GM21423 (cell line): ENCODE results near the gene DRD2.

Source experiments
- ATAC-seq: cut with Tn5 transposase; IDR thresholded peaks from one replicate; pipeline ENCODE4 v1.9.1; 2021; ENCODE audit warnings: mild to moderate bottlenecking, moderate library complexity; ENCODE audit not compliant: unreplicated experiment

DRD2 gene

GRCh38 chr11:113447621-113448315 is 27.4 kb downstream of the DRD2 start:
- ATAC-seq, result no peak

GRCh38 chr11:113446938-113447337 is 28.3 kb downstream of the DRD2 start:
- no peak for ATAC-seq

GRCh38 chr11:113446112-113446511 is 29.1 kb downstream of the DRD2 start:
- ATAC-seq, result no peak

DNA sequence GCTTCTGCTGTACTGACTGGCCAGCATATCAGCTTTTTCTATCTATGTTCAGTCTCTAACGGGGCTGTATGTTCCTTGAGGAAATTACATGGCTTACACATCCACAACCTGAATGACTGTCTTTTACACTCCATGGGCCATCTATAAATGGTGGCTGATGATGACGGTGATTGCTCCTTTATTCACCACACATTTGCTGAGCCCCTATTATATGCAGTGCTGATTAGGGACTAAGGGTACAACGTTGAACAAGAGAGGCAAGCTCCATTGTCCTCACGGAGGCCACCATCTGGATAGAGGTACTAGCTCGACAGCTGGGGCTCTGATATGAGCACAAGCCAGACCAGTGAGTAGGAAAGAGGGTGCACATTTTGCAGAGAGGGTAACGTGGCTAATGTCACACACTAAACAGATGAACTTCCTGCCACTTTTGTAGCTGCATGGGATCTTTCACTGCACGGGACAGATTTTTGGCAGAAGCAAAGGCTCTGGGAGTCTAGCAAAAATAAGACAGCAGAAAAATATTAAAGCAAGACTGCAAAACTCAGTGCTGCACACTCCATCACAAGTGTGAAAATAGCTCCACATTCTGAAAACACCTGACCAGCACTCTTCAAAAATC is 30.6 kb downstream of the DRD2 start:
- no peak for ATAC-seq

GRCh38 chr11:113440816-113441215 is 34.4 kb downstream of the DRD2 start:
- no peak for ATAC-seq

DNA sequence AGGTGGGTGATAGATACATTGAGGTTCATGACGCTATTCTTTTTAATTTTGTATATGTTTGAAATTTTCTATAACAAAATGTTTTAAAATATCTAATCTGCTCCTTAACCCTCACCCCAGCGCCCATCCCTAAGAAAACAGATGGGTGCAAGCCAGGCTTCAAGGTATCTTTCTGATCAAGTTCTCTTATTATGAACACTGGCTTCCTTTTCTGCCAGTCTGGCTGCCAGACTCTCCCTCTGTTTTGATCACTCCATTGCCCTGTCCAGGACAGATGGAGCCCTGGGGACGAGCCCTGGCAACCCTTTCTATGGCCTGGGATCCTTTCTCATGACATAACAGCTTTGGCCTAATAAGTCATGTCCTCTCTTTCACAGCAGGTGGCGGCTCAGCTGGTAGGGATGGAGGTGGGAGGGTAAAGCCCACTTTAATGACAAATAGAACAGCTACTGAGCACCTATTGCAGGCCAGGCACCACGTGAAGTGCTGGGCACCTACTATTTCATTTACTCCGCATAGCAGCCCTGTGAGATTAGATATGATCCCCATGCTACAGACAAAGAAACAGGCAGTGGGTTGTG is 38.4 kb downstream of the DRD2 start:
- no peak for ATAC-seq

GRCh38 chr11:113435190-113435968 is 39.8 kb downstream of the DRD2 start:
- ATAC-seq, result no peak

DNA sequence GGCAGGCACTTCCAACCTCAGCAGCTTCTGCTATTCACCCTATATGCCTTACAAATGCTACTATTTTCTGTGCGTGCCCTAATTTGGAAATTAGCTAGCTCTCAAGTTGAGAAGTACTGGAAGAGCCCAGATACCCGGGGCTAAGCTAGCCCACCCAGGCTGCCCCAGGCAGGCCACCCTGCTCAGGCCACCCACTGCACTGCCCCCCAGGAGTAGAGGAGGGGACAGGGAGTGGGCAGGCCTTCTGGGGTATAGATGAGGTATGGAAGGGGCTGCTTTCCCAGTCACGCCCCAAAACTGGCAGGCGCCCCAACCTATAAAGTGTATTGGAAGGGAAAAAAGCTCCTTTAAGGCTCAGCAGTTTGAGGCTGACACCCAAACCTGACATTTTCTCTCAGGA is 43.5 kb downstream of the DRD2 start:
- no peak for ATAC-seq

DNA sequence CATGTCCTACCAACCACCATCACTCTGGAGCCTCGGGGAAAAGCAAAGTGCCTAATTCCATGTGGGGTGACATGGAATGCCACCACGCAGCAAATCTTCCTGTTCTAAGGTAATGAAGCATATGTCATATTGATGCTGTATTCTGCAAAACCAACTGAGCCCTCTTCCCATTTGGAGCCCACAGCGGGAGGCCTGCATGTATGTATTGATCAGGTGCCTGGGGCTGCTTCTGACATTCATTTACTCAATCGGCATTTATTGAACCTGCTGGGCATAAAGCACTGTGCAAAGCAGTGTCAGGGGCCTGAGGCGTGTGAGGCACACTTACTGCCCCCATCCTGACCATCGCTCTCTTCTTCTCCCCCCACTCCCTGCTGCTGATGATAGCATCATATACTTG is 48.5 kb downstream of the DRD2 start:
- ATAC-seq, result no peak

- ATAC-seq, result no peak
Observed at GRCh38 chr11:113420808-113421207, 54.4 kb downstream of the DRD2 start.

GRCh38 chr11:113419454-113420003 is 55.7 kb downstream of the DRD2 start:
- no peak for ATAC-seq

GRCh38 chr11:113417428-113417827 is 57.8 kb downstream of the DRD2 start:
- ATAC-seq, result no peak

DNA sequence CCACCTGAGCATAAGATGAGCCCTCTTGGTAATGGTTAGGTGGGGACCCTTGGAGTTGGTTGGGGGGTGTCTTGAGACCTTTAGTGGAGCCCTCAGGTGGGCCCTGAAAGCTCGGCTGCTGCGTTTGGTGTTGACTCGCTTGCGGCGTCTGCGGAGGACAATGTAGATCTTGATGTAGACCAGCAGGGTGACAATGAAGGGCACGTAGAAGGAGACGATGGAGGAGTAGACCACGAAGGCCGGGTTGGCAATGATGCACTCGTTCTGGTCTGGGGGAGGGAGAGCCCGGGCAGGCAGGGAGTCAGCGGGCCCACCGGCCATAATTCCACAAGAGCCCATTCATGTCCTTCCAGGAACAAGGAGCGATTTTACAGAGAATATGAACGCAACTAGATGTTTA is 59.9 kb downstream of the DRD2 start:
- no peak for ATAC-seq

DNA sequence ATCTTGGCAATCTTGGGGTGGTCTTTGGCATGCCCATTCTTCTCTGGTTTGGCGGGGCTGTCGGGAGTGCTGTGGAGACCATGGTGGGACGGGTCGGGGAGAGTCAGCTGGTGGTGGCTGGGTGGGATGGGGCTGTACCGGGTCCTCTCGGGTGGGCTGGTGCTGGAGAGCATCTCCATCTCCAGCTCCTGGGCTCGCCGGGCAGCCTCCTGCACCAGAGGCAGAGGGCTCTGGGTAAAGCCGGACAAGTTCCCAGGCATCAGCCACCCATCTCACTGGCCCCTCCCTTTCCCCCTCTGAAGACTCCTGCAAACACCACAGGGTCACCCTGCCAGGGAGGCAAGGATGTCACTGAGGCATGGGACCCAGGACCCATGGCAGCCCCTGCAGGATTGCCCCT is 62.5 kb downstream of the DRD2 start:
- no peak for ATAC-seq

- ATAC-seq, result no peak
Observed at GRCh38 chr11:113411536-113411935, 63.7 kb downstream of the DRD2 start.

DNA sequence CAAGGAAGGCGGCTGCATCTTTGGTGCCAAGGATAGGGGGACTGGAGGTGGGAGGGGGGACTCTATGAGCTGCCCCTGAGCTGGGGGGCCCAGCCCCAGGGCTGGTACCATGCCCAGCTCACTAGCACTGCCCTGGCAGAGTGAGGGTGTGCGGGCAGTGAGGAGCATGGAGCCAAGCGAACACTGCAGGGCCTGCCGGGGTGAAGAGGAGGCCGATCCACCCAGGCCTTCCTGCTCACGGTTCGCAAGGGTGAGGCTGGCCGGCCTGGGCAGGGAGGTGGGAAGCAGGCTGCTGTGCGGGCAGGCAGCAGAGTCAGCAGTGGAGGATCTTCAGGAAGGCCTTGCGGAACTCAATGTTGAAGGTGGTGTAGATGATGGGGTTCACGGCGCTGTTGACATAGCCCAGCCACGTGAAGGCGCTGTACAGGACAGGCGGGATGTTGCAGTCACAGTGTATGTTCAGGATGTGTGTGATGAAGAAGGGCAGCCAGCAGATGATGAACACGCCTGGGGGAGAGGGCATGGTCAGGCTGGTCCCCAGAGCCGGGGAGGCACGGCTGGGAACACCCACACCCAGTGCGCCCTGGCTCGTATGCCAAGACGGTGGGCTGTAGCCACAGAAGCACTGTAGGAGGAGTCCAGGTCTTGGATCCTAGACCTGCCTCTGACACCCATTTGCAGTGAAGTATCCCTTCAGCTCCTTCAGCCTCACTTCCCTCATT is 64.6 kb downstream of the DRD2 start:
- no peak for ATAC-seq

- no peak for ATAC-seq
Observed at GRCh38 chr11:113409526-113409925, 65.7 kb downstream of the DRD2 start.

GRCh38 chr11:113408887-113409286 is 66.3 kb downstream of the DRD2 start:
- ATAC-seq, result no peak

GRCh38 chr11:113408206-113408605 is 67.0 kb downstream of the DRD2 start:
- ATAC-seq, result no peak

- ATAC-seq, result no peak
Observed at GRCh38 chr11:113407163-113407562, 68.0 kb downstream of the DRD2 start.
